Stimulated activated CD8-positive, alpha-beta memory T cell treated with anti-CD3 and anti-CD28 coated beads, Interleukin-4, amount 100 ng/mL, for 4 hours (primary cell): ENCODE measurements around the gene VCY1B.
"Not testable (repeated sequence)": the region's sequence is repeated elsewhere in the genome, so short reads cannot be mapped to it uniquely, and the experiment has no call there.

Experiments used
- DNase-seq, 2 donors: peaks; one replicate each; pipeline ENCODE4 v3.0.0-alpha.2; 2020; ENCODE audit warnings: low read depth in 2 of 2, low spot score in 1 of 2

VCY1B gene

DNA sequence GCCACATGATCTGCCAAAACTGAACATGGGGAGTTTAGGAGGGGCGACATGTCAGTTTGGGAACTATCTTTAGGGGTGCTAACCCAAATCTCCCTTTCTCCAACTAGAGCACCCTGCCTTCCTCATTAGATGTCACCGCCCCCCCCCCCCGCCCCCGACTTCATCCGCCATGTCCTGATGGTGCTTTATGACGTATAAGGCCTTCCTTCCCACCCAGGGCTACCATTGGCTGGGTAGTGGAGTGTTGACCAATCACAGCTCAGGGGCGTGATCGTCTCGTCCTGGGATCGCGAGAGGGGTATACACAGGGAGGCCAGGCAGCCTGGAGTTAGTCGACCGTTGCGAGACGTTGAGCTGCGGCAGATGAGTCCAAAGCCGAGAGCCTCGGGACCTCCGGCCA lies at the start of gene VCY1B:
Gene VCY1B, plus strand, starts transcription at position 301 of the 400 bp plus-strand sequence. Its CDS starts 63 bp downstream, at position 364.
- DNase-seq = not testable (repeated sequence)

DNA sequence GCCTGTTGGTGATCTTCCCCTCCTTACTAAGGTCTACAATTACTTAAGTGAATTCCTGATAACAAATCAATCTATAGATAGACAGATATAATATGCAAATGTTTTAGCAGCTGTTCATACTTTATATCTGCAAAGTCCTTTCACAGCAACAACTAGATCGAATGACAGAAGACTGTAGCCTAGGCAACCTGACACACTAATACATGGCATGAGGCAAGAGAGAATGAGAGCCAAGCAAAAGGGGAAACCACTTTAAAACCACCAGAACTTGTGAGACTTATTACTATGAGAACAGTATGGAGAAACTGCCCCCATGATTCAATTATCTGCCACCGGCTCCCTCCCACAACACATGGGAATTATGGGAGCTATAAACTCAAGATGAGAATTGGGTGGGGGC lies 44.1 kb upstream of the VCY1B start:
- not testable (repeated sequence) for DNase-seq

DNA sequence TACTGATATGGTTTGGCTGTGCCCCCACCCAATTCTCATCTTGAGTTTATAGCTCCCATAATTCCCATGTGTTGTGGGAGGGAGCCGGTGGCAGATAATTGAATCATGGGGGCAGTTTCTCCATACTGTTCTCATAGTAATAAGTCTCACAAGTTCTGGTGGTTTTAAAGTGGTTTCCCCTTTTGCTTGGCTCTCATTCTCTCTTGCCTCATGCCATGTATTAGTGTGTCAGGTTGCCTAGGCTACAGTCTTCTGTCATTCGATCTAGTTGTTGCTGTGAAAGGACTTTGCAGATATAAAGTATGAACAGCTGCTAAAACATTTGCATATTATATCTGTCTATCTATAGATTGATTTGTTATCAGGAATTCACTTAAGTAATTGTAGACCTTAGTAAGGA lies 25.6 kb upstream of the VCY1B start:
- not testable (repeated sequence) for DNase-seq

DNA sequence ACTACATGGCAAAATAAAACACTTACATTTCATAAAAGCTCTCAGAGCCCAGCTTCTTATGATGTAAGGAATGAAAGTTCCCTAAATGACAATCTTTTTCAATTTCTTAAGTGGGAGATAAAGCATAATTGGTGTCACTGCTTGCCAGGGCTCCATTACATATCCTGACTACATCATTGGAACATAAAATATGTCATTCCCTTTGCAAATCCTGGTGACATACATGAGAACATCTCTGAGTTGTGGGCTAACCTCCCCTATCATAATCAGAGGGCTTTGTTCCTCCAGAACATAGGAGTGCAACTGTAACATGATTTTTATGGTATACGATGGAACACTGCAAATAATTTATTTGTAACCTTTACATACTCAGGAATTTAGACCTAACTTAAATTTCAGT lies 29.9 kb downstream of the VCY1B start:
- no peak for DNase-seq
